ENCODE measurements around the gene TIMM10. TPM values are rescaled to one million over a fixed set of nuclear protein-coding genes. Genes with fewer than 3 reads are reported as not detected.

The TIMM10 gene
- total and polyA plus RNA-seq, 2 experiments from 2014 or later = 23.3 to 99.4 TPM

DNA sequence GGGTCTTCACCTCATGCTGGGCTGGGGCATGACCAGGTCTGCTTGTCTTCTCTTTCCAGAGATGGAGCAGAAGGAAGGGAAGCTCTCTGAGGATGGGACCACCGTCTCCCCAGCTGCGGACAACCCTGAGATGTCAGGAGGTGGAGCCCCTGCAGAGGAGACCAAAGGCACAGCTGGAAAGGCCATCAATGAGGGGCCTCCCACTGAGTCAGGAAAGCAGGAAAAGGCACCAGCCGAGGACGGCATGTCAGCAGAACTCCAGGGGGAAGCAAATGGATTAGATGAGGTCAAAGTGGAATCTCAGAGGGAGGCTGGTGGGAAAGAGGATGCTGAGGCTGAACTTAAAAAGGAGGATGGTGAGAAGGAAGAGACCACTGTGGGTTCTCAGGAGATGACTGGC lies 12.0 kb upstream of the TIMM10 start:
- H4K20me1 ChIP-seq (ENCODE audit: insufficient read depth, poor library complexity, severe bottlenecking) = no peaks in the 10 kb centered on the region
- no peak overlapping the region for H2AFZ ChIP-seq
- no peaks in the 10 kb centered on the region for H3K9me3 ChIP-seq (ENCODE audit: low read depth)
- DNase-seq (ENCODE audit: low spot score) = no peak
- H3K4me3 ChIP-seq = no peak overlapping the region
- H3K27me3 ChIP-seq = no peaks in the 10 kb centered on the region
- H3K36me3 ChIP-seq (replicated peaks; ENCODE audit: insufficient read depth, low read depth) = no peaks in the 10 kb centered on the region
- H3K79me2 ChIP-seq = no peaks in the 10 kb centered on the region
- 51% methylated on average over 4 of the region's 4 CpGs for WGBS (ENCODE audit: low lambda C conversion rate, missing lambda C conversion rate)
- TF ChIP-seq EZH2phosphoT487 (IDR thresholded peaks at IDR 0.05; ENCODE audit: low read depth, severe bottlenecking, unreplicated experiment) (no peak), CTCF (IDR thresholded peaks at IDR 0.05; ENCODE audit: poor library complexity) (no peak), EZH2 (IDR thresholded peaks at IDR 0.05; ENCODE audit: borderline replicate concordance) (no peak)
- no peaks in the 10 kb centered on the region for H3K4me1 ChIP-seq (ENCODE audit: insufficient read depth)
- no peaks in the 10 kb centered on the region for H3K9me2 ChIP-seq (replicated peaks; ENCODE audit: insufficient read depth)
- H3K27ac ChIP-seq = no peak overlapping the region
- no peak overlapping the region for H3K4me2 ChIP-seq

DNA sequence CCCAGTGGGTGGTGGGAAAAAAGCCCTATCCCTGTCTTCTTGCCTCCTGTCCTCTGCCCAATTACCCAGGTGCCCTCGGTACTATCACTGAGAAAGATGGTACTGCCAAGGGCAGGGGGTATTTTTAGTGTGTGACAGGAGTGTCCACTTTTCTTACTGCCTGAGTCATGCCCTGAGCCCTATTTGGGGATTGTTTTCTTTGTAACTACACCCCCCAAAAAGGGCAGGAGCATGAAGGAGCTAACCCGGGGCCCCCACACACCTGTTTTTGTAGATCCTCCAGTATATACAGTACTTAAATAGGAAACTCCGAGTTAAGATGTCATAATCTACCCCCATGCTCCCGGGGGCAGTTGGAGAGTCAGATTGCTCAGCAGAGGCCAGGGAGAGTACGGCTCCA lies 10.6 kb upstream of the TIMM10 start:
- H3K9me3 ChIP-seq (ENCODE audit: low read depth) = no peaks in the 10 kb centered on the region
- no peak overlapping the region for H3K27ac ChIP-seq
- no peak overlapping the region for H3K4me2 ChIP-seq
- TF ChIP-seq EZH2 (IDR thresholded peaks at IDR 0.05; ENCODE audit: borderline replicate concordance) (no peak), CTCF (IDR thresholded peaks at IDR 0.05; ENCODE audit: poor library complexity) (no peak), EZH2phosphoT487 (IDR thresholded peaks at IDR 0.05; ENCODE audit: low read depth, severe bottlenecking, unreplicated experiment) (no peak)
- H4K20me1 ChIP-seq (ENCODE audit: insufficient read depth, poor library complexity, severe bottlenecking) = no peaks in the 10 kb centered on the region
- H3K79me2 ChIP-seq = no peaks in the 10 kb centered on the region
- H2AFZ ChIP-seq = no peak overlapping the region
- no peak for DNase-seq (ENCODE audit: low spot score)
- H3K4me1 ChIP-seq (ENCODE audit: insufficient read depth) = no peaks in the 10 kb centered on the region
- H3K9me2 ChIP-seq (replicated peaks; ENCODE audit: insufficient read depth) = no peaks in the 10 kb centered on the region
- no peaks in the 10 kb centered on the region for H3K27me3 ChIP-seq
- H3K4me3 ChIP-seq = no peak overlapping the region
- no peaks in the 10 kb centered on the region for H3K36me3 ChIP-seq (replicated peaks; ENCODE audit: insufficient read depth, low read depth)
- 93% methylated on average over 5 of the region's 5 CpGs for WGBS (ENCODE audit: low lambda C conversion rate, missing lambda C conversion rate)

GRCh38 chr11:57539342-57539741 lies 8.8 kb upstream of the TIMM10 start:
- Histone ChIP-seq H3K4me1 (ENCODE audit: insufficient read depth) (no peaks in the 10 kb centered on the region), H3K36me3 (replicated peaks; ENCODE audit: insufficient read depth, low read depth) (no peaks in the 10 kb centered on the region), H3K4me2 (no peak overlapping the region), H3K27me3 (no peaks in the 10 kb centered on the region), H2AFZ (no peak overlapping the region), H3K9me2 (replicated peaks; ENCODE audit: insufficient read depth) (no peaks in the 10 kb centered on the region), H4K20me1 (ENCODE audit: insufficient read depth, poor library complexity, severe bottlenecking) (no peaks in the 10 kb centered on the region), H3K79me2 (no peaks in the 10 kb centered on the region), H3K27ac (no peak overlapping the region), H3K9me3 (ENCODE audit: low read depth) (no peaks in the 10 kb centered on the region), H3K4me3 (no peak overlapping the region)
- WGBS (ENCODE audit: low lambda C conversion rate, missing lambda C conversion rate) = 78% methylated on average over 1 of the region's 1 CpG
- DNase-seq (ENCODE audit: low spot score) = no peak
- no peak for TF ChIP-seq EZH2phosphoT487 (IDR thresholded peaks at IDR 0.05; ENCODE audit: low read depth, severe bottlenecking, unreplicated experiment)
- TF ChIP-seq EZH2 (IDR thresholded peaks at IDR 0.05; ENCODE audit: borderline replicate concordance) = no peak
- TF ChIP-seq CTCF (IDR thresholded peaks at IDR 0.05; ENCODE audit: poor library complexity) = no peak
